GM23338 (cell line): ENCODE data around the gene SARS1. TPM values are rescaled to one million over a fixed set of nuclear protein-coding genes. Genes with fewer than 3 reads are reported as not detected.

Experiments
- ATAC-seq: fragments of 200-7000 bp; cut with Tn5 transposase; 3 replicates; pipeline ENCODE4 v1.9.1; 2020
- DNase-seq: peaks from one replicate; pipeline ENCODE4 v3.0.0-alpha.2; 2015; ENCODE audit warnings: low spot score
- H2AFZ ChIP-seq: fragments of 200-600 bp; sonication (generic); 2 replicates; pipeline ENCODE4 v1.8.0; 2016; ENCODE audit warnings: antibody characterized with exemption, mild to moderate bottlenecking, moderate library complexity
- H3F3A ChIP-seq: fragments of 200-600 bp; sonication (generic); replicated peaks from 2 replicates; pipeline ENCODE4 v1.8.0; 2017; ENCODE audit warnings: antibody characterized with exemption, mixed run types, low read depth
- H3K27ac ChIP-seq: fragments of 200-600 bp; sonication (generic); 2 replicates; pipeline ENCODE4 v1.6.1; 2016; ENCODE audit warnings: low read depth
- H3K27me3 ChIP-seq: fragments of 200-600 bp; sonication (generic); 2 replicates; pipeline ENCODE4 v1.8.0; 2016; ENCODE audit warnings: mild to moderate bottlenecking, mixed run types, moderate library complexity; ENCODE audit not compliant: insufficient read depth
- H3K36me3 ChIP-seq: fragments of 200-600 bp; sonication (generic); 2 replicates; pipeline ENCODE4 v1.8.0; 2016; ENCODE audit warnings: mild to moderate bottlenecking; ENCODE audit not compliant: insufficient read depth
- H3K4me1 ChIP-seq: fragments of 200-600 bp; sonication (generic); 2 replicates; pipeline ENCODE4 v1.8.0; 2016; ENCODE audit warnings: mild to moderate bottlenecking, moderate library complexity; ENCODE audit not compliant: insufficient read depth
- H3K4me2 ChIP-seq: fragments of 200-600 bp; sonication (generic); 2 replicates; pipeline ENCODE4 v1.7.1; 2017; ENCODE audit warnings: mixed run types
- H3K4me3 ChIP-seq: fragments of 200-600 bp; sonication (generic); 2 replicates; pipeline ENCODE4 v1.6.1; 2016; ENCODE audit warnings: mixed run types
- H3K79me2 ChIP-seq: fragments of 200-600 bp; sonication (generic); replicated peaks from 2 replicates; pipeline ENCODE4 v1.8.0; 2017; ENCODE audit warnings: mild to moderate bottlenecking; ENCODE audit not compliant: insufficient read depth
- H3K9me2 ChIP-seq: fragments of 200-600 bp; sonication (generic); 2 replicates; pipeline ENCODE4 v1.8.0; 2017; ENCODE audit not compliant: insufficient read depth
- H4K20me1 ChIP-seq: fragments of 200-600 bp; sonication (generic); replicated peaks from 2 replicates; pipeline ENCODE4 v1.8.0; 2017; ENCODE audit warnings: mild to moderate bottlenecking; ENCODE audit not compliant: insufficient read depth
- H3K27ac Mint-ChIP-seq: 2 replicates; pipeline ENCODE4 v1.8.0; 2020; ENCODE audit warnings: inconsistent platforms, mild to moderate bottlenecking, moderate library complexity, mixed read lengths
- H3K27me3 Mint-ChIP-seq: 3 replicates; pipeline ENCODE4 v1.8.0; 2022; ENCODE audit warnings: low read depth, mild to moderate bottlenecking, moderate library complexity, mixed read lengths, inconsistent platforms; ENCODE audit not compliant: insufficient read depth, poor library complexity
- H3K36me3 Mint-ChIP-seq: 3 replicates; pipeline ENCODE4 v1.8.0; 2021; ENCODE audit warnings: low read depth, mild to moderate bottlenecking, inconsistent platforms, moderate library complexity, mixed read lengths
- H3K4me1 Mint-ChIP-seq: 3 replicates; pipeline ENCODE4 v1.8.0; 2020; ENCODE audit warnings: mild to moderate bottlenecking, inconsistent platforms, mixed read lengths
- H3K4me3 Mint-ChIP-seq: 3 replicates; pipeline ENCODE4 v1.8.0; 2021; ENCODE audit warnings: moderate library complexity, mild to moderate bottlenecking, inconsistent platforms, mixed read lengths
- H3K9me3 Mint-ChIP-seq: 3 replicates; pipeline ENCODE4 v1.8.0; 2020; ENCODE audit warnings: moderate library complexity, mild to moderate bottlenecking, inconsistent platforms, mixed read lengths
- EZH2phosphoT487 ChIP-seq: fragments of 200-600 bp; sonication (generic); IDR thresholded peaks from one replicate; pipeline ENCODE4 v1.8.1; 2018; ENCODE audit warnings: antibody characterized with exemption; ENCODE audit not compliant: unreplicated experiment
- JUNB ChIP-seq: IDR thresholded peaks from one replicate; pipeline ENCODE4 v1.6.1; 2016; ENCODE audit warnings: antibody characterized with exemption; ENCODE audit not compliant: unreplicated experiment
- NANOG ChIP-seq: IDR thresholded peaks from 2 replicates; pipeline ENCODE4 v1.6.1; 2016; ENCODE audit warnings: antibody characterized with exemption, borderline replicate concordance
- POLR2AphosphoS5 ChIP-seq: IDR thresholded peaks from 2 replicates; pipeline ENCODE4 v1.6.1; 2016; ENCODE audit warnings: antibody characterized with exemption, low read depth
- STAT1 ChIP-seq: IDR thresholded peaks from one replicate; pipeline ENCODE4 v1.6.1; 2016; ENCODE audit warnings: antibody characterized with exemption; ENCODE audit not compliant: unreplicated experiment
- ZNF114 ChIP-seq: fragments of 250-450 bp; sonication (Bioruptor Pico); IDR thresholded peaks from 2 replicates; pipeline ENCODE4 v1.5.0; 2020; ENCODE audit warnings: mild to moderate bottlenecking, moderate library complexity
- polyA plus RNA-seq: library from polyadenylated mRNA; unstranded; fragments of >200 nt; fragmentation: Nextera tagmentation; extraction: Ambion mirVana; gene quantifications from 2 replicates; pipeline ENCODE4 v1.2.1, GENCODE V29; 2016
- total RNA-seq: library from RNA; depleted of rRNA; stranded (reverse); fragments of >200 nt; shearing (Covaris generic); gene quantifications from 2 replicates; pipeline ENCODE4 v1.2.3, GENCODE V29; 2014
- TF ChIP-seq, protein P1 (sequence below): IDR thresholded peaks from 2 replicates; pipeline ENCODE4 v1.6.1; 2016; ENCODE audit warnings: antibody characterized with exemption
- TF ChIP-seq, protein P2 (sequence below): fragments of 250-450 bp; sonication (Bioruptor Pico); IDR thresholded peaks from 2 replicates; pipeline ENCODE4 v1.5.0; 2020; ENCODE audit warnings: mild to moderate bottlenecking, moderate library complexity

The SARS1 gene
- total and polyA plus RNA-seq, 2 experiments from 2014 or later = 141 to 166 TPM

DNA sequence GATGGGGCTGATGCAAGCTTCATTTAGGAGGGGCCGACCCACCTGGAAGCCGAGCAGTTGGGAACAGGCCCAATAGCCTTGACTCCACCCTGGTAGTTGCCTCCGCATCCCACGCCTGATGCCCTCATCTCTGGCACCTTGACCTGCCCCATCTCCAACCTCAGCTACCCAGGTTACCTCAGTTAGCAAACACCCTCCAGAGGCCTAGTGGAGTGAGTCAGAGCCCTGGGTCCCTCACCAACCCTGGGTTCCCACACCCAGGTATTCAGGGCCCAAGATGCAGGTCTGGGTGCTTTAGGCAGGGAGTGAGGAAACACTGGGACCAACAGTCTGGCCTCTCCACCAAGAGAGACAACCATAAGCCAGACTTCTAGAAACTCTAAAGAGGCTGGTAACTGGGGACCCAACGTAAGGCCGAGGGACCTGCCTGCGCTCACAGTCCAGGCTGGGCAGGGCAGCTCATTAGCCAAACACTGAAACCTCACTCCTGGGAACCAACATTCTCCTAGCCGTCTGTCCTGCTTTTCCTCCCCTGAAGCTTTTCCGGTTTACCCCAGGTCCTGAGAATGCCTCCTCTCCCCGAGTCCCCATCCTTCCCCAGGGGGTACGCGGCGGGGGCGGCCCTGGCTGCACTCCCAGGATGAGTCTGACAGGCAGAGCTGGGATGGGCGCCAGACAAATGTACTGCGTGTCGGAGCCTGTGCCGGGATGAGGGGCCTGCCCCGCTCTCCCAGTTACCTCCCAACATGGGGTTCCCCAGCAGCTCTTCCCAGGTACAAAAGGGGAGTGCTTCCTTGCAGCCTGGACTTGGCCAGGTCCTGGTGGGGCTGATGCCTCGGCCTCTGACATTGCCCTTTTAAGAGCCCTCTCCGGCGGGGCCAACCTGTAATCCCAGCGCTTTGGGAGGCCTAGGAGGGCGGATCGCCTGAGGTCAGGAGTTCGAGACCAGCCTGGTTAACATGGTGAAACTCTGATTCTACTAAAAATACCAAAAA, 26.7 kb downstream of the SARS1 start:
- H3K9me2 ChIP-seq = no peaks in the 10 kb centered on the region
- peak overlapping the region; percentile 77 for H3K4me2 ChIP-seq
- peak; percentile 71; the same call in 1 of the 2 replicates for TF ChIP-seq POLR2AphosphoS5
- no peak for TF ChIP-seq EZH2phosphoT487
- no peak for TF ChIP-seq NANOG
- no peak for TF ChIP-seq JUNB
- no peak for TF ChIP-seq STAT1
- TF ChIP-seq ZNF114 = no peak
- H3K27me3 ChIP-seq = no peaks in the 10 kb centered on the region
- H3F3A ChIP-seq = peaks cover 32% of the 10 kb centered on the region
- no peak overlapping the region for H3K27ac Mint-ChIP-seq
- H3K27ac ChIP-seq = peak overlapping the region; percentile 85
- H3K4me3 Mint-ChIP-seq = no peak overlapping the region
- H3K9me3 Mint-ChIP-seq = no peaks in the 10 kb centered on the region; the same call in 1 of the 3 replicates
- H3K4me3 ChIP-seq = peak overlapping the region; percentile 45
- H4K20me1 ChIP-seq = no peaks in the 10 kb centered on the region
- no peaks in the 10 kb centered on the region for H3K79me2 ChIP-seq
- DNase-seq = peak; percentile 87
- peaks cover 20% of the 10 kb centered on the region for H3K27me3 Mint-ChIP-seq
- H3K36me3 Mint-ChIP-seq = peaks cover 36% of the 10 kb centered on the region
- peaks cover 53% of the 10 kb centered on the region for H3K4me1 Mint-ChIP-seq
- H3K36me3 ChIP-seq = peaks cover 25% of the 10 kb centered on the region
- ATAC-seq = peak; percentile 46
- peaks cover 54% of the 10 kb centered on the region for H3K4me1 ChIP-seq
- H2AFZ ChIP-seq = no peak overlapping the region

DNA sequence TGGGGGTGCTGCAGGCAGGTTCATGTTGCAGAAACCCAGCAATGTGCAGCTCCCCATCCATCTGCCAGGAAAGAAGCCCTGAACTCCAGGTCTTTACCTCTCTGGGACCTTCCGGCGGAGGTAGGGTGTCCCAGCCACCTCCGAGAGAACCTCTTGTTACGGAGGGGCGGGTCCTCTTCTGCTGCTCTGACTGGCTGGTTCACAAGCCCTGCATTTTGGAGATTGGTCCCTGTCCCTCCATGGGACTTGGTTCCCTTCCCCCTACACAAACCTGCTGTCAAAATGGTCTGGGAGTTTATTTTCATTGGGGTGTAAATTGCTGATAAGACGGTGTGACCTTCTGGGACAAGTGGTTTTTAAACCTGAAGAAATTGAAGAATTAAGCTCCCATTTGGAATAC, 27.6 kb downstream of the SARS1 start:
- peaks cover 17% of the 10 kb centered on the region for H3K36me3 ChIP-seq
- no peaks in the 10 kb centered on the region for H3K27me3 ChIP-seq
- no peak overlapping the region; the same call in 1 of the 2 replicates for H3K27ac Mint-ChIP-seq
- H3K9me3 Mint-ChIP-seq = no peaks in the 10 kb centered on the region; the same call in 1 of the 3 replicates
- H3K79me2 ChIP-seq = no peaks in the 10 kb centered on the region
- DNase-seq (peak; percentile 58), ATAC-seq (peak; percentile 24)
- peaks cover 32% of the 10 kb centered on the region for H3F3A ChIP-seq
- peaks cover 27% of the 10 kb centered on the region for H3K36me3 Mint-ChIP-seq
- no peak overlapping the region; the same call in 1 of the 2 replicates for H3K4me3 ChIP-seq
- H3K4me3 Mint-ChIP-seq = no peak overlapping the region
- H3K27me3 Mint-ChIP-seq = peaks cover 20% of the 10 kb centered on the region
- no peaks in the 10 kb centered on the region for H4K20me1 ChIP-seq
- peaks cover 54% of the 10 kb centered on the region for H3K4me1 ChIP-seq
- no peak overlapping the region for H3K27ac ChIP-seq
- peaks cover 53% of the 10 kb centered on the region for H3K4me1 Mint-ChIP-seq
- H3K4me2 ChIP-seq = peak overlapping the region; percentile 77
- TF ChIP-seq STAT1 = no peak
- TF ChIP-seq, protein P1, sequence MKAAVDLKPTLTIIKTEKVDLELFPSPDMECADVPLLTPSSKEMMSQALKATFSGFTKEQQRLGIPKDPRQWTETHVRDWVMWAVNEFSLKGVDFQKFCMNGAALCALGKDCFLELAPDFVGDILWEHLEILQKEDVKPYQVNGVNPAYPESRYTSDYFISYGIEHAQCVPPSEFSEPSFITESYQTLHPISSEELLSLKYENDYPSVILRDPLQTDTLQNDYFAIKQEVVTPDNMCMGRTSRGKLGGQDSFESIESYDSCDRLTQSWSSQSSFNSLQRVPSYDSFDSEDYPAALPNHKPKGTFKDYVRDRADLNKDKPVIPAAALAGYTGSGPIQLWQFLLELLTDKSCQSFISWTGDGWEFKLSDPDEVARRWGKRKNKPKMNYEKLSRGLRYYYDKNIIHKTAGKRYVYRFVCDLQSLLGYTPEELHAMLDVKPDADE = no peak
- no peak for TF ChIP-seq JUNB
- TF ChIP-seq, protein P2, sequence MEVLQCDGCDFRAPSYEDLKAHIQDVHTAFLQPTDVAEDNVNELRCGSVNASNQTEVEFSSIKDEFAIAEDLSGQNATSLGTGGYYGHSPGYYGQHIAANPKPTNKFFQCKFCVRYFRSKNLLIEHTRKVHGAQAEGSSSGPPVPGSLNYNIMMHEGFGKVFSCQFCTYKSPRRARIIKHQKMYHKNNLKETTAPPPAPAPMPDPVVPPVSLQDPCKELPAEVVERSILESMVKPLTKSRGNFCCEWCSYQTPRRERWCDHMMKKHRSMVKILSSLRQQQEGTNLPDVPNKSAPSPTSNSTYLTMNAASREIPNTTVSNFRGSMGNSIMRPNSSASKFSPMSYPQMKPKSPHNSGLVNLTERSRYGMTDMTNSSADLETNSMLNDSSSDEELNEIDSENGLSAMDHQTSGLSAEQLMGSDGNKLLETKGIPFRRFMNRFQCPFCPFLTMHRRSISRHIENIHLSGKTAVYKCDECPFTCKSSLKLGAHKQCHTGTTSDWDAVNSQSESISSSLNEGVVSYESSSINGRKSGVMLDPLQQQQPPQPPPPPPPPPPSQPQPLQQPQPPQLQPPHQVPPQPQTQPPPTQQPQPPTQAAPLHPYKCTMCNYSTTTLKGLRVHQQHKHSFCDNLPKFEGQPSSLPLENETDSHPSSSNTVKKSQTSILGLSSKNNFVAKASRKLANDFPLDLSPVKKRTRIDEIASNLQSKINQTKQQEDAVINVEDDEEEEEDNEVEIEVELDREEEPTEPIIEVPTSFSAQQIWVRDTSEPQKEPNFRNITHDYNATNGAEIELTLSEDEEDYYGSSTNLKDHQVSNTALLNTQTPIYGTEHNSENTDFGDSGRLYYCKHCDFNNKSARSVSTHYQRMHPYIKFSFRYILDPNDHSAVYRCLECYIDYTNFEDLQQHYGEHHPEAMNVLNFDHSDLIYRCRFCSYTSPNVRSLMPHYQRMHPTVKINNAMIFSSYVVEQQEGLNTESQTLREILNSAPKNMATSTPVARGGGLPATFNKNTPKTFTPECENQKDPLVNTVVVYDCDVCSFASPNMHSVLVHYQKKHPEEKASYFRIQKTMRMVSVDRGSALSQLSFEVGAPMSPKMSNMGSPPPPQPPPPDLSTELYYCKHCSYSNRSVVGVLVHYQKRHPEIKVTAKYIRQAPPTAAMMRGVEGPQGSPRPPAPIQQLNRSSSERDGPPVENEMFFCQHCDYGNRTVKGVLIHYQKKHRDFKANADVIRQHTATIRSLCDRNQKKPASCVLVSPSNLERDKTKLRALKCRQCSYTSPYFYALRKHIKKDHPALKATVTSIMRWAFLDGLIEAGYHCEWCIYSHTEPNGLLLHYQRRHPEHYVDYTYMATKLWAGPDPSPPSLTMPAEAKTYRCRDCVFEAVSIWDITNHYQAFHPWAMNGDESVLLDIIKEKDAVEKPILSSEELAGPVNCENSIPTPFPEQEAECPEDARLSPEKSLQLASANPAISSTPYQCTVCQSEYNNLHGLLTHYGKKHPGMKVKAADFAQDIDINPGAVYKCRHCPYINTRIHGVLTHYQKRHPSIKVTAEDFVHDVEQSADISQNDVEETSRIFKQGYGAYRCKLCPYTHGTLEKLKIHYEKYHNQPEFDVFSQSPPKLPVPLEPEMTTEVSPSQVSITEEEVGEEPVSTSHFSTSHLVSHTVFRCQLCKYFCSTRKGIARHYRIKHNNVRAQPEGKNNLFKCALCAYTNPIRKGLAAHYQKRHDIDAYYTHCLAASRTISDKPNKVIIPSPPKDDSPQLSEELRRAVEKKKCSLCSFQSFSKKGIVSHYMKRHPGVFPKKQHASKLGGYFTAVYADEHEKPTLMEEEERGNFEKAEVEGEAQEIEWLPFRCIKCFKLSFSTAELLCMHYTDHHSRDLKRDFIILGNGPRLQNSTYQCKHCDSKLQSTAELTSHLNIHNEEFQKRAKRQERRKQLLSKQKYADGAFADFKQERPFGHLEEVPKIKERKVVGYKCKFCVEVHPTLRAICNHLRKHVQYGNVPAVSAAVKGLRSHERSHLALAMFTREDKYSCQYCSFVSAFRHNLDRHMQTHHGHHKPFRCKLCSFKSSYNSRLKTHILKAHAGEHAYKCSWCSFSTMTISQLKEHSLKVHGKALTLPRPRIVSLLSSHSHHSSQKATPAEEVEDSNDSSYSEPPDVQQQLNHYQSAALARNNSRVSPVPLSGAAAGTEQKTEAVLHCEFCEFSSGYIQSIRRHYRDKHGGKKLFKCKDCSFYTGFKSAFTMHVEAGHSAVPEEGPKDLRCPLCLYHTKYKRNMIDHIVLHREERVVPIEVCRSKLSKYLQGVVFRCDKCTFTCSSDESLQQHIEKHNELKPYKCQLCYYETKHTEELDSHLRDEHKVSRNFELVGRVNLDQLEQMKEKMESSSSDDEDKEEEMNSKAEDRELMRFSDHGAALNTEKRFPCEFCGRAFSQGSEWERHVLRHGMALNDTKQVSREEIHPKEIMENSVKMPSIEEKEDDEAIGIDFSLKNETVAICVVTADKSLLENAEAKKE (CRISPR knock-in tag) = no peak
- TF ChIP-seq ZNF114 = no peak
- H3K9me2 ChIP-seq = no peaks in the 10 kb centered on the region
- no peak overlapping the region for H2AFZ ChIP-seq
